HG03159 (cell line): ENCODE data around the gene ITPR1.

Source experiments
- ATAC-seq: cut with Tn5 transposase; IDR thresholded peaks from one replicate; pipeline ENCODE4 v1.9.1; 2021; ENCODE audit warnings: mild to moderate bottlenecking, moderate library complexity; ENCODE audit not compliant: unreplicated experiment

The ITPR1 gene

DNA sequence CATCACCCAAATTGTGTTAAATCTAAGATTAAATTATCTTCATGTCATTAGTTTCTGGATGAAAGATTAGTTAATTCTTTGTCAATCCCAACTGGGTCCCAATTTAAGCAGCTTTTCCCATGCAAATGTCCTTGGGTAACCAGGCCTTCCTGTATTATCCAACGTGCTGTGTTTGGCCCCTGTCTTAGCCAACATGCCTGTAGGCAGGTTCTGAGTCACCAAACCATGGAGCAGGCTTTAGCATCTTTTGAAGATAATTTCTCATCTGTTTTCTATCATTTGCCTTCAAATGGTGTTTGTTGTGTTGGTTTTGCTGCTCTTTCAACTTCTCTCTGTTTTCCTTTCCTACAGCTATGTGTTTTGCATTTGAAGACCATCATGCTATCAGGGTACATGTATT is 216.2 kb downstream of the ITPR1 start:
- ATAC-seq = no peak

DNA sequence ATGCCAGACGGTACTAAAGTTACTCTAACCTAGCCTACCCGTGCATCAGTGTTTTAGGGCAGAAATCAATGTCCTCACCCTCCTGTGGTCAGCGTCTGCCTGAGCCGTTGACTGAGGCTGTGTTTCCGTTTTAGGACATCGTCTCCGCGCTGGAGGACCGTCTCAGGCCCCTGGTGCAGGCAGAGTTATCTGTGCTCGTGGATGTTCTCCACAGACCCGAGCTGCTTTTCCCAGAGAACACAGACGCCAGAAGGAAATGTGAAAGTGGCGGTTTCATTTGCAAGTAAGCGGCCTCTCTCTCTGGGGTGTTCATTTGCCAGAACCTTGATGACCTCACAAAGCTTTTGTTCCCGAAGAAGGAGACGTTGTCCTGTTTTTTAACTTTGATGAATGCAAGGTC is 217.0 kb downstream of the ITPR1 start:
- ATAC-seq = no peak

DNA sequence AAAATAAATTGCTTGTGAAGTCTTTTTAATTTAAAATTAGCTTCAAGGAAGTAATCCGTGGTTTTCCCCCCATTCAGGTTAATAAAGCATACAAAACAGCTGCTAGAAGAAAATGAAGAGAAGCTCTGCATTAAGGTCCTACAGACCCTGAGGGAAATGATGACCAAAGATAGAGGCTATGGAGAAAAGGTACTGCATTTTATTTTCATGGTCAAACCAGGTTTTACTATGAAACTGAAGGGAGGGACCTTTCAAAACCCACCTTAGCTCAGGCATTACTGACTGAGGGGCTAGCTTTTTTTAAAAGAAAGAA is 218.5 kb downstream of the ITPR1 start:
- ATAC-seq = no peak

DNA sequence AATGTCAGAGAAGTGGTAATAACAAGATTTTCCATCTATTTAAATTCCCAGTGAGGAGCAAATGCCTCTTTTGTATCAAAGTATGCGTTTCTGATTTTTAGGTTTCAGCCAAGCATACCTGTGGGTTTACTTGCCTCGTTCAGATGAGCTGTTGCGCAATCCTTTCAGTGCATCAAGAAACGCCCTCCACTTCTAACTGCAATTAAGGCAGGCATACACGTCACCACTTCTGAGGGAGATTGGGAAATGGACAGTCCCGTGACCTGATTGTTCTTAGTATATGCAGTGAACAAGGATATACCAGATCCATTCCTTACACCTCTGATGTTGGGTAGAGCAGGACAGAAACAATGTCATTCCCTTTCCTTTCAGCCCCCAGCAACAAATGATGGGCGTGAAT is 219.0 kb downstream of the ITPR1 start:
- ATAC-seq = no peak

DNA sequence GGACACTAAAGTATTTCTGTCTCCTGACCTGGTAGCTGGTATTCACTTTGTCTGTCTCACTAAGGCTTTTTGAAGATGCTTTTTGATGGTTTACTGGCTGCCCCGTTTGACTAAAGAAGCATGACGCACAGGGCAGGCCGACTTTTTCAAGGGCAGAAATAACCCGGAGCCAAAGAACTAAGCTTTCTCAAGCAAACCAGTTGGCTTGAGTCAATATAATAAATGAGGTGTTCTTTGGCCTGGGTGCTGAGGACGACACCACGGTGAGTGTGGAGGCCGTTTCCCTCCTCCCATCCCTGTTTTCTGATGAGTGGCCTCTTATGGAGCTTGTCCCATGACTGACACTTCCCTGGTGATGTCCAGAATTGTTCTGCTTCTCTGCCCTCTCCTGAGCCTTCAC is 220.9 kb downstream of the ITPR1 start:
- ATAC-seq = no peak

DNA sequence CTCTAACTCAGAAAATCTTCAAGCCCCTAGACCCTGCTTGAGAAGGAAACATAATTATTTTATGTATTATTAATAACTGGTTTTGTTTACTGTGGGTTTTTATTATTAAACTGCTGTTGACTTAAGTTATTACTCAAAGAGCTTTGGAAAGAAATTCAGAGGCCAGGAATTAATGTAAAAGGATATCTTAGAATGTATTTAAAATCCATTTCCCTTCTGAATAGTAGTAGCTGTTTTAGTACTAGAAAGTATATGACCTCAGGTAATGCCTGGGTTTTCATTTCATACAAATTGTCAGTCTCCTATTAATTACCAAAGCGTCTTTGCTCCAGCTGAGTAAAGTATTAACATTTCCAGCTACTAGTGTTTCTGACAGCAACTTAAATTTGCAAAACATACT is 223.1 kb downstream of the ITPR1 start:
- no peak for ATAC-seq

DNA sequence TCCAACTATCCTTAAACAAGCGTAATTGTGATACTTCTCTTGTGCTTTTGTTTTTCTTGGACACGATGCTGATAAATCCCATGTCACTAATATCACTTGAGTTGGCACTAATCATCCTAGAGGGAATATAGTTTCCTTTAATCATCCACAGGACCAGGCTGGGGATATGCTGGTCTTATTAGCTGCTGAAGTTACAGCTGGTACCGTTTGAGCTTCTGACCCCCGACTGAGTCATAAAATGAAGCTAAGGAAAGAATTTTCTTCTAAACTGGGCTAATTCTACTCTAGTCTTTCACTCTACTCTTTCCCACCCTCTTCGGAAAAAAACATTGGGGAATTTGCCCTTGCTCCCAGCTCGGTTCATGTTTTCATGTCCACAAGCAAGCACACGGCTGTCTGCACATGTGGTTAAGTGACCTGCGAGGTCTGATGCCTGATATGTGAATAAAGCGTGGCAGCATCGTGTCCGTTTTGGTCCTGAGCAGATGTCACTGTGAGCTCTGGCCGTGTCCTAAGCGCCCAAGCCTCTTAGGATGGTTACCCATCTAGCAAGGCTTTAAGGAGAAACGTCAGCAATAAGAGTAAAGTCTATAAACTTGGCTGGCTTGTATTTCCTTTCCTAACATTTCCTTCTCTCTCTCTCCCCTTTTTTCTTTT is 223.7 kb downstream of the ITPR1 start:
- ATAC-seq = no peak

DNA sequence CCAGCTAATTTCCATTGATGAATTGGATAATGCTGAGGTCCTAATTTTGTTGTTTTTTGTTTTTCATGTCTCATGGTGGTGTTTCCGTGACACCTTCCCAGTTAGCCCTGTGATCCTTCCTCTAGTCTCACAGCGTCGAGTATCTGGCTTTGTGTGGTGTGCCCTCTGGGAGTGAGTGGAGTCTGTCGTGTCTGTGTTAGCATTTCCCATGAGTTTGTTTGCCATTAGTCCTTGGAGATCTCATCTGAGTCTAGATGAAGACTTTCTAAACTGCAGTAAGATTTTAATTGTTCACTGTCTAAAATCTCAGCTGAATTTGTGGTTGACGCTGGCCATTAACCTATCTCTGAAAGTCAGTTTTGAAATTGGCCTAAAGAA is 224.2 kb downstream of the ITPR1 start:
- ATAC-seq = no peak

DNA sequence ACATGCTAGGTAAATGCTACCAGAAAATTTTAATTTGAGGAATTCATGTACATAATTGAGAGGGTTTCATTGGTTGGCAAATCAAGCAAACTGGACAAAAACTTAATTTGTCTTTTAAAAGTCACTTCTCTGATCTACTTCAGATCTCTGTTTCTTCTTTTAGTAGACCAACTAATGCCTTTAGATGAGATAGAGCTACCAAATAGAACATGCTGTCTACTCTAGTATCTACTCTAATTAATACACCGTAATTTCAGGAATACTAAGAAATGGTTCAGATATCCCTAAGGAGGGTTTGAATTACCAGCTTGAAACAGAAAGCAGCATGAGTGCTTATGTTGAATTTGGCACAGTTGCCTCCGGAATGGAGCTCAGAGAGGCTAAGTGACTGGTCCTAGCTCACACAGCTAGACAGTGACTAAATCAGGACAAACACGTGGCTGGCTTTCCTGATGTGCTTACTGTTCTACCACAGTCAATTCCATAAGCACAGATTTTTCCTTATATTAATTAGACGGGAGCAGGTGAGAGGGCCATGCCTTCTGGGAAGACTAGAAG is 225.1 kb downstream of the ITPR1 start:
- ATAC-seq = no peak

DNA sequence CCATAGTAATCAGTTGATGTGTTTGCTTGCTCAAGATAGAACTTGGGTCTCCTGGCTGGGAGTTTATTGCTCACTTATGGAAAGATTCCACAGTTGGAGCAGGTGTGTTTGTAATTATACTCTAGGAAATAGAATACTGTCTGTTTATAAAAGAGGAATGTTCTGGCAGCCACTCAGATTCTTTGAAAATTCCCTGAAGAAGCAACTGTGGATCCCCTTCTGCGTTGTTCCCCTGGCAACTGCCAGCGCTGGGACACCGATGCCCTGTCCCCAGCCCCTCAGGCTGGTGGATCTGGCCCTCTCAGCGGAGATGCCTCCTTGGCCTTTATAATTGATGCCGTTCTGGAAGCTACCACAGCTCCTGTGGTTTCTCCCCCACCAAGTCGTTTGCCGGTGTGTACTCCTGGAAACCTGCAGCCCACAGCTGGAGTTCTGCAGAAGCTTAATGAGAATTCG is 225.9 kb downstream of the ITPR1 start:
- ATAC-seq = no peak

DNA sequence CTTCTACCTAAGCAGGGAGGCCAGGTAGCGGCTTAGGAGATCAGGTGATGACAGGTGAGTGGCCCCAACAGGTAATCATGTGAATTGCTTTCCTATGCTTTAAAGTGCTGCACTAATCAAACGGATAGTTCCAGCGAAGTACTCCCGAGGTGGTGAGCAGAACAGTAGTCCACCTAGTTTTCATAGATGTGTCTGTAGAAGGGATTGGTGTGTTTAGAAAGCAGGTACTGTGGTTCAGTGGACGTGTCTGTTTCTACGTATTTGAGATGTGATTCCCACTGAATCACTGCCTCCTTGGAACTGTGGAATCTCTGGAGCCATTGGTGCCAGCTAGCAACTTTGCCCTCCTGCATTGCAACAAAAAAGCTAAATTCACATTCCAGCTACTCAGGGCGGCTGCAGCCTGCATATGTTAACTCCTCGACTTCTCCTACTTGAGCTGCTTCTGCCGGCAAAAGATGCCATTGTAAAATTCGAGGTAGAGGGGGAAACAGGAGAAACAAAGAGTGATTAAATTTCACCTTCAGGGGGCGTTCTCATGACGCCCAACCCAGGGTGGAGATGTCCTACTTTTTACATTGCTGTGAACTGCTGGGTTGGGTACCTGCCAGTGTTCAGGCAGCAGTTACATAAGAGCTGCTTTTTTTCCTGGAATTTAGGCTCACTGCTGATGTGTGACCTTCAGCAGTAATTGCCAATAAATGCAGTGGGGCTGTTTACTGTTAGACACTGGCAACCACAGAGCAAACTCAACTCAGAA is 227.3 kb downstream of the ITPR1 start:
- ATAC-seq = no peak

DNA sequence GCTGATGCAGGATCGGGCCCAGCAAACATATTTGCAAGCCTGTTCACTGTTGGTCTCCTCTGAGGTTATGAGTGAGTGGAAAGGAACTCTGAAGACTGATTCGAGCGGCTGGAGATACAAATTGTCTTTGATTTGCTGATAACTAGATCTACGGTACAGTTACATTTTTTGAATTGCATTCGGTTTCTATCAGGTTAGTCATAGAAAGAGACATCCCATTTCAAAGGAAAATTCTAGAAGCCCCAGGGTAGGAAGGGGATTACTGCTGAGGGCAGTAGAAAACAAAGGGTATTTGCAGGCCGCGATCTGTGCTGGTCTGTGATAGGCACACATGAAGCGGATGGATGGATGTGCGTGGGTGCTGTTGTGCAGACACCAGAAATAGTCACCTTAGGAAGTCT is 228.4 kb downstream of the ITPR1 start:
- ATAC-seq = no peak

DNA sequence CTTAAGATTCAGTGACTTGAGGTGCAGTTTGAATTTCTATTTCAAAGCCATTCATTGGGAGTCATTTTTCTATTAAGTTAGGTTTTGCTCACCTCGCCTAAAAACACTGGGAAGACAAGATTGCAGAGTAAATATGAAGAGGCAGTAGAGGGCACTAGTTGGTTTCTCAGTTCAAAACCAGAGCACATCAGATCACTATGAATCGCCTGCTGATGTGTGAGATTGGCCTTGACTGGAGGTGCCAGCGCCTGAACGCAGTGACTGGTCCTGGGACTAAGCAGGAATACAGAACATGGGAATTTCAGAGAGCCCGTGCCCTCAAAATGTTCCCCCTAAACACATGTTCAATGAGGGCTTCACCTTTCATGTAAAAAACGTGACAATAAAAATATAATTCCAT is 229.0 kb downstream of the ITPR1 start:
- ATAC-seq = peak; percentile 63

DNA sequence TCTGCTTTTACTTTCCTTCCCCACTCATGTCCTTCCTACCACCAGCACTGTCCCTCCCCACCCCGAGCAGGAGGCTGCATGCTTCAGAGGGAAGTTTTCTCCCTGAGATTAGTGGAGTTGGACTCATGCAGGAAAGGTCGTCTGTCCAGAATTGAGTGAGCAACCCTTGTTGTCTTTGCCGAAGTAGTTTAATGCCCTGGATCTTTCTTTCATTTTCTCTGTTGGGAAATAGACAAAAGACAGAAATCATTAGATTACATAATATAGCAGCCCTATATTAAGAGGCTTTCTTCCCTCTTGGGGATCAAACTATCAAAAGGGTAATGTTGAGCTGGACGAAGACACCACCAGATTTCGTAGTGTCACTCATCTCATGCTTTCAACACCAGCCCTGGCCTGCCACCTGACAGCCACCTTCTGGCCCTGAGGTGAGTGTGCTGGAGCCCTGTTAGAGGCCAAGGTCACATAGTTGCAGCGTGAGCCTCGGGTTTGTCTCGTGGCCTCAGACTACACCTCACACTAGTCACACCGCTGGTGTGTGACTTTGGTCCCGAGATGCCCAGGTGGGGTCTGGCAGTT is 231.0 kb downstream of the ITPR1 start:
- no peak for ATAC-seq

DNA sequence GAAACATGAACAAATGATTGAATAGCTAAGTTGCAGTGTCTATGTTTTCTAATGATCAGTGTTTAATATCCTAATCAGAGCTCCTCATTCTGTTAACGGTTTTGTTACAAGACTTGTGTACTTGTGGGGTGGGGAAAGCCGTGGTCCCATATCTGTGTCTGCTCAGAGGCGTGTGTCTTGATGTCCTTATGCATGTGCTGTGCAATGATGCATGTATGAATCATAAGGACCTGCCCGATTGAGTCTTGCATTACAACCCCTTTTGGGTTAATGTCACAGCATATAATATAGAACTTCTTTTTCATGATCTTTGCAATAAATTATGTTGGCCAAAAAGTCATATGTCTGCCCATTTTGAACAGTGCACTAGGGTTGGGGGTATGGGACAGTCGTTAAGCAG is 233.4 kb downstream of the ITPR1 start:
- no peak for ATAC-seq

DNA sequence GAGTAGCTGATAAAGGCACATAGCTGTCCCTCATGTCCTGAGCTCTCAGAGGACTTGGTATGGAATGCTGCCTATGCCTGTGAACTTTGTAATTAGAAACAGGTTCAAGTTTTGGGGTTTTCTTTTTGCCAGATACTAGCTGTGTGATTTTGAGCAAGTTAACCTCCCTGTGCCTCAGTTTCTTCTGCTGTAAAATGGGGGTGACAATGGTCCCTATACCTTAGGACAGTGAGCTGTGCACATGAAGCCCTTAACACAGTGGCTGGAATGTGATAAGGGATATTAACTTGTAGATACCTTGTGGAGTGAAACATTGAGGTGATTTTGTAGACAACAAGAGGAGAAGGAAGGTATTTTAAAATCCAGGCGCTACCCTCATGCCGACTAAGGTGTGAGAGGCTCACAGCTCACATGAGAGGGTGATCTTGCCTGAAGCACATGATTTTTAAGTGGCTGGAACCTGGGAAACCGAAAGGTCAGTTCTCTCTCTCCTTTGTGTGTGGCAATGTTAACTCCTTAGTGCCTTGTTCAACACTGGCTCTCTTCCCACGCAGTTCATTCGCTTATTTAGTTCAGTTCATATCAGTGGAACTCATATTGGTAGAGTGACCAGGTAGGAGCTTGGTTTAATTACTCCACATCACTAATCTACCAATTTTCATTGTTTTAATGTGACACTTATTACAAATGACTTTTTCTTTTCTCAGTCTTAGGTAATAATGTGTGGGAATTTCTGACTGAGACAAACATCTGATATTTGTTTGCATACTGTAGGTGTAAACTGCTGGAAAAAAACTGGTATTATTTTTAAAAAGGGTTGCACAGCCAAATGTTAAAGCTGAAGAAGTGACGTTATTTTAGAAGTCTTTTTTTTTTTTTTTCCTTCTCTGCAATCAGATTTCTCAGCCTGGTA is 236.2 kb downstream of the ITPR1 start:
- no peak for ATAC-seq

DNA sequence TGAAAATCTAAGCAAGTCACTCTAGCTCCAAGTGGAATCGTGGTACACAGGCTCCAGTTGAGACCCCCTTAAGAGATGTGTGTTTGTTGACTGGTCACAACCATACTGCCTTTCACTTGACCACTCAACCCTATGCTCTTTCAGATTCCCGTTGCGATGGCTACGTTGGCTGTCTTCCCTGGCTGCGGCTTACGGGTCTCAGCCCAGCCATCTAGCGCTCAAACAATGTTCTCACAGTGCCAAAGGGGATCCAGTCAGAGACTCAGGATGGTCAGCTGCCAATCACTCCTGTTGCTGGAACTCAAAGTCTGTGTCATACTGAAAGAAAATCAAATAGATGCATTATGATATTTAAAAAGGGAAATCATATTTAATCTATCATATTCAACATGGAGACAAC is 237.6 kb downstream of the ITPR1 start:
- no peak for ATAC-seq

DNA sequence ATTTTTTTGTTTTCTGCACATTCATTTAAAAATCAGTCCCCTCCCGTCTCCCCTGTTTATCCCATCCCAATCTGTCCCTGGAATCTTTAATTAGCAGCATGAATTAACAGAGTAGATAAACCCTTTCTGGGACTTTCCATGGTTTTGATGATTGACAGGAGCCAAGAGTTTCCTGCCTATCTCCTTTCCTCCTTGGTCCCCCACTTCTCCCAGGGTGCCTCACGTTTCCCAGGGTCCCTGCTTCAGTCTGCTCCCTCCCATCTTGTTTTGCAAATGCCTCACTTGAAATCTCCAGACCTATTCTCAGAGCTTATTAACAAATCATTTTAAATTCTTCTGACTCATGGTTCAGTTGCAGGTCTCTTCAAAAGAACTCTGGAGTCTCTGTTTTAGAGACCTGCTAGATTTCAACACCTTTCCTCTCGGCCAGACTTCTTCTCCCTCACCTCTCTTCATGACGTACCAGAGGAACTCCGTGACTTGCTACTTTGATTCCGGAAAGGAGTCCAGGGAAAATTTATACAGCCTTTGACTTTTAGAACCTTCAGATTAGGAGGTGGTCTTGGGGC is 238.5 kb downstream of the ITPR1 start:
- ATAC-seq = no peak

DNA sequence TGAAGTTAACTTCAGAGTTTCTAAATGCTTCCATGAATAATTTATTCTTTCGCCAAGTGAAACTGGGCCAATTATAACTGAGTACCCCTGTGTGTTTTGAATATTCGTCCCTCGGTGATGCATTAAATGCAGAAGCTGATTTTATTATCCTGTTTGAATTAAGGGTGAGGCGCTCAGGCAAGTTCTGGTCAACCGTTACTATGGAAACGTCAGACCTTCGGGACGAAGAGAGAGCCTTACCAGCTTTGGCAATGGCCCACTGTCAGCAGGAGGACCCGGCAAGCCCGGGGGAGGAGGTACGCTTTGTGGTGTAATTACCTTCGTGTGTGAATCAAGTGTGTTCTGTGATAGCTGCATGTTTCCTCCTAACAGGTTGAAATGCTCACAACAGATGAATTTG is 239.8 kb downstream of the ITPR1 start:
- ATAC-seq = no peak

DNA sequence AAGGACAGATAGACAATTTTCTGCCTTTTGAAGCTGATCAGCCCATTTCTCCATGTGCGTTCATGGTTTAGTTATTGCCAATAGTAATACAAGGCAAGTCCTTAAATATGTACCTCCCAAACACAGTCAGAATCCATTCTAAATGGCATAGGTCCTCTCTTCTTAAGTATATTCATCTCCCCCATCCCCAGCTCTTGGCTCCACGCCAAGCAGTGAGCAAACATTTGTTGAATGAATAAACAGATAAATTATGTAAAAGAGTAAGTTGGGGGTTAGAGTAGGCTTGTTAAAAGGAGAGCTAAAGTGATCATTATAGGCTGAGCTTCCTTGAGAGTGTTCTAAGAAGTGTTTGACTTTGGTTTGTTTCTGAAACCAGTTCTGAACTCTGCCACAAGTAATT is 241.3 kb downstream of the ITPR1 start:
- no peak for ATAC-seq

DNA sequence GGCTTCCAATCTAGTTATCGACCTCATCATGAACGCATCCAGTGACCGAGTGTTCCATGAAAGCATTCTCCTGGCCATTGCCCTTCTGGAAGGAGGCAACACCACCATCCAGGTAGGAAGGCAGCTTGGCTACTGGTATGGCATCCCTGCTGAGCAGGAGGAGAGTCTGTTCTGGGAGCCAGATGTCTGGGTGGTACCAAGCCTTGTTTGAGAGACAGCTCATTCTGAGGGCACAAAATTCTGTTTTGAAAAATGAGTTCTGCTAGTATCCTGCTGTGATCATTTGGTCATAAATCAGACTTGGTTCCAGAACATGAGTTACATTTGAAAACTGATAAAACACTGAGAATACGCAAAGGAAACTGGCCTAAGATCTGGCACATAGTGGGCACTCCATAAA is 242.1 kb downstream of the ITPR1 start:
- no peak for ATAC-seq
